ENCODE data around the gene FBXL16. TPM values are rescaled to one million over a fixed set of nuclear protein-coding genes. Genes with fewer than 3 reads are reported as not detected.

FBXL16 gene
- total RNA-seq, 1 experiment from 2014 or later, result not detected

DNA sequence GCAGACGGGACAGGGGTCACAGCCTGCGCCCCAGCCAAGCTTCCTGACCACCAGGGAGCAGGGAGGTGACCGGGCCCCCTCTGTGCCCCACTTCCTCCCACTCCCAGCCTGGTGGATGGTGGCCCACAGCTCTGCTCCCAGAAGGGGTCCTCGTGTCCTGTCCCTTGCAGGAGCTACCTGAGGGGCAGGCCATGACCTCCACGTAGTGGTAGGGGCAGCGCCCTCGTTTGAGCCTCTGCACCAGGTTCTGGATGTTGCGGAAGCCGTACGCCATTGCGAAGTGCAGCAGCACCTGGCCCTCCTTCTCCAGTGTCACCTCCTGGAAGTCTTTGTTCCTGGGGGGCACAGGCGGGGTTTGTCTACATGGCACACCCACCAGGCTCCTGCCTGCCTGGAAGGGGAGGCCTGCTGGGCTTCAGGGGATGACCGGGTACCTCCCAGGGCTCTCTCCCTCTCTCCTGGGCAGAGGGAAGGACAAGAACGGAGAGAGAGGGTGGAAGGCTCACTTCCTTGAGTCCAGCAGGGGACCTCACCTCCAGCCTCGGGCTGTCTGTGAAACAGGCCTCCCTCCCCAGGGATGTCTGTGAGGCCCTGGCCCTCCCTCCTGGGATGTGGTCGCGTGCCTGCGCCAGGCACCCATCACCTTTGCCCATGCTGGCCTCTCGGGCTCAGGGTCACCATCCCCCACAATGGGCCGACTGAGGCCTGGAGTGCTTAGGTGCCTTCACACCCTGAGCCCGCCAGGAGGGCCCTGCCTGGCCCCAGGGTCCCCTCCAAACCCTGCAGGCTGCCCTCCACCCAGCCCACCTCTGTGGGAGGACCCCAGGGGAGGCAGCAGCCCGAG is 25.3 kb upstream of the FBXL16 start:
- H3K9me3 ChIP-seq (replicated peaks), result no peaks in the 10 kb centered on the region
- no peak for DNase-seq (ENCODE audit: low read depth in 1 of 2, low spot score in 2 of 2)
- H3K36me3 ChIP-seq, result peaks cover 33% of the 10 kb centered on the region
- peaks cover 18% of the 10 kb centered on the region for H3K27me3 ChIP-seq (replicated peaks)
- no peak overlapping the region for H3K4me3 ChIP-seq
- H3K4me1 ChIP-seq (replicated peaks), result peaks cover 19% of the 10 kb centered on the region
- H3K27ac ChIP-seq, result no peak overlapping the region

DNA sequence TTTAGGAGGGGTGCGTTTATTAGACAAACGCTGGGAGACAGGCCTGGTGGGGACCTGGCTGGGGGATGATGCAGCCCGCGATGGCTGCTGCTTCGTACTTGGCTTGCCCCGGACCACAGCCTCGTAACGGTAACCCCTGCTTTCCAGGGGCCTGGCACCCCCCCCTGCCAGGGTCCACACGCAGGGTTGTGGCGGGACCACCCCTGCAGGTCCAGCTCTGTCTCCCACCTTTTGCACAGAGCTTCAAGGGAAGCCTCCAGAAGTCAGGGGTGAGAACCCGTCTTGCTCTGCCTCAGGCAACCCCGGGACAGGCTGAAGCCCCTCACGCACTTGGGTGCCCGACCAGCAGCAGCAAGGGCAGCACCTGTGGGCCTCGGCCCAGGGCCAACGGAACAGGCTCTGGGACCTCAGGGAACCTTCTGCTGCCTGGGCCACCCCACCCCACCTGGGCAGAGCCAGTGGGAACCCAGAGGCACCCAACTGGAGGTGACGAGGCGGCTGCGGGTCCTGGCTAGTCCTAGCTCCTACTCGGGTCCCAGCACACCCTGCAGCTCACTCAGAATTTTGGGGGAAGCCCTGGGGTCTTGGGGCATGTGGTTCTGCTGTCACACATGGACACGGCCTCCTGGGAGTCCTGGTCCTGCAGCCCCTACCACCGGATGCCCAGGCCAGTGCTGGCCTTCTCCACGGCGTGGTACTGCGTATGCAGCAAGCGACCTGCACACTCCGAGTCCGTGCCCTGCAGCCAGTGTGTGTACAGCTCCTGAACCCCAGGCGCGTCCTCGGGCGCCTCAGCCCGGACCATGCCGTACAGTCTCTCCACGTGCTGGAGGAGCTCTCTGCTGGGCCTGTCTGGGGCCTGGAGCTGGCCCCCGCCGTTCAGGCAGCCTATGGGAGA is 24.4 kb upstream of the FBXL16 start:
- H3K36me3 ChIP-seq, result peaks cover 24% of the 10 kb centered on the region
- peaks cover 24% of the 10 kb centered on the region for H3K27me3 ChIP-seq (replicated peaks)
- H3K9me3 ChIP-seq (replicated peaks), result no peaks in the 10 kb centered on the region
- H3K4me1 ChIP-seq (replicated peaks), result peaks cover 19% of the 10 kb centered on the region
- H3K4me3 ChIP-seq, result no peak overlapping the region
- no peak overlapping the region for H3K27ac ChIP-seq
- DNase-seq (ENCODE audit: low read depth in 1 of 2, low spot score in 2 of 2), result no peak

GRCh38 chr16:728890-729744 is 23.5 kb upstream of the FBXL16 start:
- H3K9me3 ChIP-seq (replicated peaks), result no peaks in the 10 kb centered on the region
- H3K27ac ChIP-seq, result no peak overlapping the region
- peaks cover 19% of the 10 kb centered on the region for H3K4me1 ChIP-seq (replicated peaks)
- no peak overlapping the region for H3K4me3 ChIP-seq
- peaks cover 24% of the 10 kb centered on the region for H3K27me3 ChIP-seq (replicated peaks)
- DNase-seq (ENCODE audit: low read depth in 1 of 2, low spot score in 2 of 2), result no peak
- peaks cover 17% of the 10 kb centered on the region for H3K36me3 ChIP-seq

DNA sequence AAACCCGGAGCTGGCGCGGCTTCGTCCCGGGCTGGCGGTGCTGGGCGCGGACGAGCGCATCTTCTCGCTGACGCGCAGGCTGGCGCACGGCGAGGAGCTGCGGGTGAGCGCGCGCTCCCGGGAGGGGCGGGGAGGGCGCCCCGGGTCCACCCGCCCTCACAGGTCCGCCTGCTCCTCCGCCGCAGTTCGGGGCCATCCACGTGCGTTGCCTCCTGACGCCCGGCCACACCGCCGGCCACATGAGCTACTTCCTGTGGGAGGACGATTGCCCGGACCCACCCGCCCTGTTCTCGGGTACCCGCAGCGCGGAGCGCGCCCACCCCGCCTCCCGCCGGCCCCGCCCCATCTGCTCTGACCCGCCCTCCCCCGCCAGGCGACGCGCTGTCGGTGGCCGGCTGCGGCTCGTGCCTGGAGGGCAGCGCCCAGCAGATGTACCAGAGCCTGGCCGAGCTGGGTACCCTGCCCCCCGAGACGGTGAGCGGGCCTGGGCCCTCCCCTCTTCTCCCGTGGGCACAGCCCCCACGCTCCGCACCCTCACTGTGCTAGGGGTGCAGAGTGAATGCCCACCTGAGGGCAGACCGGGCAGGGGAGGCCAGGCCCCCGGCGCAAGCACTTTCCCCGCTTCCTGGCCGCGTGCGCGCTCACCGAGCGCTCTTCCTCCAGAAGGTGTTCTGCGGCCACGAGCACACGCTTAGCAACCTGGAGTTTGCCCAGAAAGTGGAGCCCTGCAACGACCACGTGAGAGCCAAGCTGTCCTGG is 22.7 kb upstream of the FBXL16 start:
- Histone ChIP-seq H3K27me3 (replicated peaks) (peaks cover 24% of the 10 kb centered on the region), H3K9me3 (replicated peaks) (no peaks in the 10 kb centered on the region), H3K4me1 (replicated peaks) (peaks cover 19% of the 10 kb centered on the region), H3K4me3 (peak overlapping the region; percentile 30), H3K36me3 (peaks cover 8% of the 10 kb centered on the region), H3K27ac (no peak overlapping the region)
- peak; percentile 66 to 82 for DNase-seq (ENCODE audit: low read depth in 1 of 2, low spot score in 2 of 2)

DNA sequence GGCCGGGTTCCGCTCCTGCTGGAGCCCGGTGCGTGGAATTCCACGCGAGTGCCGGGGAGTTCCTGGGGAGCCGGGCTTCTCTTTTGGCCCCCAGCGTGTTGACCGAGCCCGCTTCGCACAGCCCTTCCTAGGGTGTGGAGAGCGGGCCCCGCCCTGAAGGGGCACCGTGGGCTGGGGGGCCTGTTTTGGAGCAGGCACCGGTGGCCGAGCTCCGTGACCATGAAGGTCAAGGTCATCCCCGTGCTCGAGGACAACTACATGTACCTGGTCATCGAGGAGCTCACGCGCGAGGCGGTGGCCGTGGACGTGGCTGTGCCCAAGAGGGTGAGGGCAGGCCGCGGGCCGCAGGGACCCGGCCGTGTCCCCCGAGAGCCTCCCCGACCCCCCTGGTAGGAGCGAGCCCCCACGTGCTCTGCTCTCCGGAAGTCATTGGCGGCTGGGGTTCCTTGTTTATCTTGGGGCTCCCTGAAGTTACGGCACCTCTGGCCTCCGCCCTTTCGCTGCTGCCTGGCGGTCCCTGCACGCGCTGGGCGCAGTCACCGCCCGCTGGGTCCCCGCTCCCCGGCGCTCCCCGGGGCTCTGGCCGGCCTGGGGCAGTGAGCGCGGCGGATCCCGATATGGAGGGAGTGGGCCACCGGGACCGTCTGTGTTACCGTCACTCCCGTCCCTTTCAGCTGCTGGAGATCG is 21.8 kb upstream of the FBXL16 start:
- Histone ChIP-seq H3K27ac (no peak overlapping the region), H3K27me3 (replicated peaks) (peaks cover 24% of the 10 kb centered on the region), H3K36me3 (peaks cover 4% of the 10 kb centered on the region; the same call in 1 of the 2 replicates), H3K4me1 (replicated peaks) (peaks cover 19% of the 10 kb centered on the region), H3K9me3 (replicated peaks) (no peaks in the 10 kb centered on the region), H3K4me3 (peak overlapping the region; percentile 30)
- peak in 1 of 2 experiments; percentile 37 for DNase-seq (ENCODE audit: low read depth in 1 of 2, low spot score in 2 of 2)

- no peak for DNase-seq (ENCODE audit: low read depth in 1 of 2, low spot score in 2 of 2)
- peaks cover 24% of the 10 kb centered on the region for H3K27me3 ChIP-seq (replicated peaks)
- H3K36me3 ChIP-seq, result peaks cover 9% of the 10 kb centered on the region
- peak within 1 kb of the TSS; percentile 30 for H3K4me3 ChIP-seq
- no peak within 1 kb of the TSS for H3K27ac ChIP-seq
- peaks cover 24% of the 10 kb centered on the region for H3K4me1 ChIP-seq (replicated peaks)
- H3K9me3 ChIP-seq (replicated peaks), result no peaks in the 10 kb centered on the region
These were observed 21.1 kb upstream of the FBXL16 start, which contains the start of the genes CCDC78 and HAGHL for GRCh38 chr16:726438-727290. Gene CCDC78 (minus strand): TSS chr16:726443. CDS start chr16:726367, 76 bp downstream. Gene HAGHL (plus strand): TSS chr16:727106. CDS start chr16:727510, 404 bp downstream.

DNA sequence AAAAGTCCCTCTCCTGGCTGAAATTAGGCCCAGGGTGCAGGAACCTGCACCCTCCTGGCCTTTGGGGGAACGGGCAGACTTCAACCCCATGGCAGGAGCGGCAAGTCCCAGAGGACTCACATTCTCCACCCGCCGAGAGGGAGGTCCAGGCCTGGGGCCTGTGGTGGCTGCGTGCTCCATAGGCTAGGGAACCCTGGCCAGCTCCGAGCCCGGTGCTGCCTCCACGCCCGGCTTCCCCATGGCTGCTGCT is 20.5 kb upstream of the FBXL16 start:
- Histone ChIP-seq H3K36me3 (peaks cover 15% of the 10 kb centered on the region), H3K27ac (no peak overlapping the region), H3K9me3 (replicated peaks) (0 out of 2 replicates have a peak, but pooled peaks cover 4% of the 10 kb centered on the region), H3K4me1 (replicated peaks) (peaks cover 30% of the 10 kb centered on the region), H3K27me3 (replicated peaks) (peaks cover 24% of the 10 kb centered on the region), H3K4me3 (no peak overlapping the region)
- no peak for DNase-seq (ENCODE audit: low read depth in 1 of 2, low spot score in 2 of 2)

GRCh38 chr16:725463-726187 is 20.0 kb upstream of the FBXL16 start:
- no peak overlapping the region for H3K4me3 ChIP-seq
- peaks cover 17% of the 10 kb centered on the region for H3K36me3 ChIP-seq
- no peak for DNase-seq (ENCODE audit: low read depth in 1 of 2, low spot score in 2 of 2)
- H3K4me1 ChIP-seq (replicated peaks), result peaks cover 35% of the 10 kb centered on the region
- H3K27me3 ChIP-seq (replicated peaks), result peaks cover 24% of the 10 kb centered on the region
- H3K9me3 ChIP-seq (replicated peaks), result 0 out of 2 replicates have a peak, but pooled peaks cover 5% of the 10 kb centered on the region
- H3K27ac ChIP-seq, result no peak overlapping the region

- Histone ChIP-seq H3K4me1 (replicated peaks) (peaks cover 41% of the 10 kb centered on the region), H3K9me3 (replicated peaks) (0 out of 2 replicates have a peak, but pooled peaks cover 5% of the 10 kb centered on the region), H3K27me3 (replicated peaks) (peaks cover 24% of the 10 kb centered on the region), H3K4me3 (no peak overlapping the region), H3K27ac (no peak overlapping the region), H3K36me3 (peaks cover 17% of the 10 kb centered on the region)
- DNase-seq (ENCODE audit: low read depth in 1 of 2, low spot score in 2 of 2), result no peak
These were observed 19.4 kb upstream of the FBXL16 start for GRCh38 chr16:725041-725376.

DNA sequence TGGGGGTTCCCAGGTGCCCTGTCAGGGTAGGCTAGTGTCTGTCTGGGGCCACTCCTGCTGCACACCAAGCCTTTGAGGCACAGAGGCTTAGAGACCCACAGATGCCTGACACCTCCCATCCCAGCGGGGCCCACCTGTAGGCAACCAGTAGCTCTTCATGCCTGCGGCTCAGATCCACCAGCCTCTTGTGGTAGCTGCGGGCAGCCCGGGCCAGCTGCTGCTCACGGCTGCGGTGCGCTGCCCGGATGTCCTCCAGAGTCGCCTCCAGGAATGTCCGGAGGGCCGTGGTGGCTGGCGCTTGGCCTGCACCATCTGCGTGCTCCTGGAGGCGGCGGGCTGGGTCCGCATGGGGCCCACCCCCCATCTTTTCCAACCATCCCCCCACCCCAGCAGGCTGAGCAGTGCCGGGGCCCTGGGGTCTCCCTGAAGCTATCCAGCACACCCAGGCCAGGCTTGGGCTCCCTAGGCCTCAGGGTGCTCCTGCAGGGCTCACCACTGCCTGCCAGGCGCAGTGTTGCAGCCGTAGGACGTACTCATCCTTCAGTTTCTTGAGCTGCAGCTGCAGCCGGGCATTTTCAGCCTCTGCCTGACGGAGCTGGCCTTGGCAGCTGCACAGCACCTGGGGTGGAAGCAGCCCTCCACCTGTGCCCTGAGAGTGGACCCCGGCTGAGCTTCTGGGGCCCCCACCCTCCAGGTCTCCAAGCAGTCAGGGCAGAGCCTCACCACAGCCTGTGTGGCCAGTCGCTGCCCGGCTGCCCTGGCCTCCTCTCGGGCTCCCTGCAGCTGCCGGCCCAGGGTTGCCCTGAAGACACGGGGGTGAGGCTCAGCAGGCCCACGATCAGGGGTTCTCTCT is 18.8 kb upstream of the FBXL16 start:
- H3K4me3 ChIP-seq, result no peak overlapping the region
- no peak overlapping the region for H3K27ac ChIP-seq
- peaks cover 17% of the 10 kb centered on the region for H3K36me3 ChIP-seq

More for the DNA sequence above, 18.8 kb upstream of the FBXL16 start:
- Histone ChIP-seq H3K4me1 (replicated peaks) (peaks cover 45% of the 10 kb centered on the region), H3K27me3 (replicated peaks) (peaks cover 24% of the 10 kb centered on the region), H3K9me3 (replicated peaks) (0 out of 2 replicates have a peak, but pooled peaks cover 5% of the 10 kb centered on the region)
- no peak for DNase-seq (ENCODE audit: low read depth in 1 of 2, low spot score in 2 of 2)
